RWPE1 (cell line): ENCODE results near the gene FNDC10.
A peak's percentile ranks its signal among the peaks of the same experiment; 100 is the strongest.

Experiments used
- CTCF ChIA-PET: fragments of 350-600 bp; sonication (Branson Sonifier 250); formaldehyde crosslinking; extraction: SDS; loops from one replicate; lab custom pipeline; 2021; lab: Yijun Ruan, JAX
- POLR2A ChIA-PET: fragments of 400-600 bp; formaldehyde crosslinking; extraction: SDS; loops from one replicate; lab custom pipeline; 2020; ENCODE audit warnings: antibody characterized with exemption; ENCODE audit not compliant: low non-redundant PET; lab: Yijun Ruan, JAX
- DNase-seq: peaks from one replicate; pipeline ENCODE4 v3.0.0; 2012; ENCODE audit warnings: low spot score
- H3K27ac ChIP-seq: fragments of 450-650 bp; 2 replicates; pipeline ENCODE4 v1.5.1; 2017
- CTCF ChIP-seq: fragments of 450-650 bp; conservative IDR thresholded peaks from 2 replicates; pipeline ENCODE4 v1.5.1; 2017; ENCODE audit warnings: low read depth, mild to moderate bottlenecking

The FNDC10 gene

GRCh38 chr1:1600861-1601563 lies 1.1 kb upstream of the FNDC10 start:
- no peak for TF ChIP-seq CTCF
- DNase-seq = no peak
- ChIA-PET POLR2A (interaction anchor here (0.5 kb wide), 1 partner anchor 15 kb away, joined by 3 read pairs; no protein-coding TSS in a partner anchor), CTCF (interaction anchor here (0.8 kb wide), 1 partner anchor 13 kb away, joined by 3 read pairs; no protein-coding TSS in a partner anchor)
- peak overlapping the region; percentile 61; the same call in 1 of the 2 replicates for H3K27ac ChIP-seq

- CTCF ChIA-PET = no interaction called here
- peak overlapping the region; percentile 61 for H3K27ac ChIP-seq
- POLR2A ChIA-PET = no interaction called here
- TF ChIP-seq CTCF = peak; percentile 38
- DNase-seq = no peak
Measured at GRCh38 chr1:1599030-1599934, 653 bp downstream of the FNDC10 start.

GRCh38 chr1:1598720-1599029 lies 1.3 kb downstream of the FNDC10 start:
- ChIA-PET POLR2A (no interaction called here), CTCF (no interaction called here)
- no peak for TF ChIP-seq CTCF
- DNase-seq = no peak
- no peak overlapping the region for H3K27ac ChIP-seq

- no peak for TF ChIP-seq CTCF
- DNase-seq = no peak
- H3K27ac ChIP-seq = no peak overlapping the region
- CTCF ChIA-PET = interaction anchor here (1.5 kb wide), 1 partner anchor 18 kb away, joined by 3 read pairs; no protein-coding TSS in a partner anchor
- POLR2A ChIA-PET = interaction anchor here (0.5 kb wide), 1 partner anchor 13 kb away, joined by 11 read pairs; no protein-coding TSS in a partner anchor
Measured at GRCh38 chr1:1598051-1598719, 1.8 kb downstream of the FNDC10 start.

- POLR2A ChIA-PET = interaction anchor here (0.5 kb wide), 1 partner anchor 14 kb away, joined by 11 read pairs; no protein-coding TSS in a partner anchor
- no peak for DNase-seq
- no peak overlapping the region for H3K27ac ChIP-seq
- CTCF ChIA-PET = interaction anchor here (0.6 to 1.5 kb wide), 3 partner anchors 18 to 46 kb away, joined by 3 read pairs; no protein-coding TSS in a partner anchor
- peak; percentile 13; the same call in 1 of the 2 replicates for TF ChIP-seq CTCF
Measured at GRCh38 chr1:1597275-1597930, 2.5 kb downstream of the FNDC10 start.
